ENCODE measurements around the gene FUZ. TPM values are rescaled to one million over a fixed set of nuclear protein-coding genes. Genes with fewer than 3 reads are reported as not detected.

Gene FUZ
- polyA plus RNA-seq, 1 donor, result 18.3 TPM

- peak; percentile 46 for DNase-seq
Measured at GRCh38 chr19:49851456-49852259, 38.6 kb upstream of the FUZ start.

GRCh38 chr19:49850487-49851342 lies 37.6 kb upstream of the FUZ start, which contains the start of gene PTOV1:
PTOV1 (plus strand) TSS chr19:49851159.
- peak; percentile 91 for DNase-seq

GRCh38 chr19:49850221-49850486 lies 37.1 kb upstream of the FUZ start:
- DNase-seq, result no peak

- no peak for DNase-seq
Measured at GRCh38 chr19:49849433-49850220, 36.5 kb upstream of the FUZ start.

- DNase-seq, result no peak
Measured at GRCh38 chr19:49848938-49849337, 35.8 kb upstream of the FUZ start.

- DNase-seq, result no peak
Measured at GRCh38 chr19:49847731-49848696, 34.9 kb upstream of the FUZ start.

DNA sequence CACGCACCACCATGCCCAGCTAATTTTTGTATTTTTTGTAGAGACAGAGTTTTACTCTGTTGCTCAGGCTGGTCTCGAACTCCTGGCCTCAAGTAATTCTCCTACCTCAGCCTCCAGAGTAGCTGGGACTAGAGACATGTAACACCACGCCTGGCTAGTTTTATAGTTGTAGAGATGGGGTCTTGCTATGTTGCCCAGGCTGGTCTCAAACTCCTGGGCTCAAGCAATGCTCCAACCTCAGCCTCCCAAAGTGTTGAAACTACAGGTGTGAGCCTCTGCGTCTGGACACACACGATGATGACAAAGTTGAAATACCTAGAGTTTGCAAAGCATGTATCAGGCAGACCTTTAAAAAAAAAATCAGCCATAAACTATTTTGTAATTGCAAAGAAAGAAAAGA lies 33.3 kb upstream of the FUZ start:
- DNase-seq, result no peak

DNA sequence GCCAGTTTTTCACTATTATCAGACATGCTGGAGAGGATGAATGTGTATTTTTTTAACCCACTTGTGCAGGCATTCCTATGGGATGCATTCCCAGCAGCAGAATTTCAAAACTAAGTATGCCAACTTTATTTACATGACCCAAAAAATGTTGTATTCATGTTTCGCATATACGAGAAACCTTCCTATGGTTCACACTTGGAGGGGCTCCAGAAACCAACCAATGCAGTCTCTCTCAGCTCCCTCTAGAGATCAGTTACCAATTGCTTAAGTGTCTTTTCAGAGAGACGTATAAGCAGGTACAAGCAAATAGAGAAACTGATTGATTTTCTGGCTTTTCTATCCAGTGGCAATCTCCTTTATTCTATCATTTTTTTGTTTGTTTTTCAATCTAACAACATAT lies 32.3 kb upstream of the FUZ start:
- no peak for DNase-seq

GRCh38 chr19:49844138-49845095 lies 31.3 kb upstream of the FUZ start:
- DNase-seq, result no peak

GRCh38 chr19:49843265-49843664 lies 30.2 kb upstream of the FUZ start:
- DNase-seq, result no peak

DNA sequence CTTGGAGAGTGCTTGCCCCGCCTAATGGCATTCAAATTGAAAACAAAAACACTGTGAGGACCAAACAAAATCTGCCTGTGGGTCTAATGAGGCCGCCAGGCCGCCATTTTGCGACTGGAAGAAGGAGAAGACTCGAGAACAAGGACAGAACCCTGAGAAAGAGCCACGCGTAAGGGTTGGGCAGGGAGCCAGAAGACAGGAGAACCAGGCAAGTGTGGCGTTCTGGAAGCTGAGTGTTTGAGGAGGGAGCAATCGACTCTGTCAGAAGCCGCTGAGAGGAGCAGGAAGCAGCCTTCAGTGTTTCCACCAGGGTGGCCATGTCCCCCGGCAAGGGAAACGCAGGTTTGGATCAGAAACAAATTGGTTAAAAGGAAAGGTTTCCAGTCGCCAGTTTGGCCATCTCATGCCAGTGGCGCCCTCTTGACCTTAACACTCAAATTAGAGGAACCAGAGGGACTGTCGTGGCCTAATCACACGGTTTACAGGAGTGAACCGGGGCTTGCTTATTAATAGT lies 27.7 kb upstream of the FUZ start:
- DNase-seq, result no peak

GRCh38 chr19:49840321-49840720 lies 27.2 kb upstream of the FUZ start:
- no peak for DNase-seq

- DNase-seq, result no peak
Measured at GRCh38 chr19:49839713-49840112, 26.6 kb upstream of the FUZ start.

- no peak for DNase-seq
Measured at GRCh38 chr19:49838885-49839588, 25.9 kb upstream of the FUZ start.

DNA sequence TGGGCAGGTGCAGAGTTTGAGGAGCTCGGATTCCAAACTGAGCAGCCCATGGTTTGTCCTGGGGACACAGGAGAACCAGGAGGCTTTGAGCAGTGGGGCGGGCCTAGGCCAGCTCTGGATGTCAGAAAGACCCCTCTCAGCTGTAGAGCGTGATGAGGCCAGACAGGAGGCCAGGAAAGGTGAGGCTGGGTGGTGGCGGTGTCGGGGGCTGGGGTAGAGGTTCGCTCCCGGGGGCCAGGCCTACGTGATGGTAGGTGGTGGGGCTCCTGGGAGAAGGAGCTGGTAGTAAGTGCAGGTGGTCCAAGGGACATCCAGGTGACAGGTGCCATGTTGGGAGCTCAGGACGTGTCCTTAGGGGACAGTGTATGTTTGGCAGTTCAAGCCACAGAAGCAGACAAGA lies 24.3 kb upstream of the FUZ start:
- DNase-seq, result no peak

- no peak for DNase-seq
Measured at GRCh38 chr19:49837009-49837310, 23.9 kb upstream of the FUZ start.

- no peak for DNase-seq
Measured at GRCh38 chr19:49836176-49837008, 23.3 kb upstream of the FUZ start.

GRCh38 chr19:49835562-49835961 lies 22.5 kb upstream of the FUZ start:
- DNase-seq, result no peak

- DNase-seq, result no peak
Measured at GRCh38 chr19:49833599-49833998, 20.5 kb upstream of the FUZ start.
